Fibroblast of skin of left biceps (primary cell): Measurements from ENCODE around the gene SCT.

Experiments used
- DNase-seq, 2 experiments: peaks; one replicate each; pipeline ENCODE4 v3.0.0-alpha.2; 2013; ENCODE audit warnings: low read depth in 2 of 2

Gene SCT

DNA sequence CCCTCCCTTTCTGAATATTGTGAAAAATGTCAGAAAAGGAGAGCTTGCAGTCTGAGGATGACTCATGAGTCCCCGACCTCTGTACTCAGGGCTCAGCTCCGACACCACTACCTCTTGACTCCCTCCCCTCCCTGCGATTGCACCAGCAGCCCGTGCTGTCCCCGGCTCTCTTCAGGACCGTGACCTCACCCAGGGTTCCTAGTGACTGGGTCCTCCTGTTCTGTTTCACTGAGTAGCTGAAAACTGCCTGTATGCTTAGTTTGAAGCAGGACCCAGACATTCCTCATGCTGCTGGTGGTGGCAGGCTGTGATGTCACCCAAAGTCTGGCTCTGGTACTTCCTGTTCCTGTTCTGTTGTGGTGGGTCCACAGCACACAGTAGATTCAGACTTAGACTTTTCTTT is 39.0 kb downstream of the SCT start:
- DNase-seq: no peak

DNA sequence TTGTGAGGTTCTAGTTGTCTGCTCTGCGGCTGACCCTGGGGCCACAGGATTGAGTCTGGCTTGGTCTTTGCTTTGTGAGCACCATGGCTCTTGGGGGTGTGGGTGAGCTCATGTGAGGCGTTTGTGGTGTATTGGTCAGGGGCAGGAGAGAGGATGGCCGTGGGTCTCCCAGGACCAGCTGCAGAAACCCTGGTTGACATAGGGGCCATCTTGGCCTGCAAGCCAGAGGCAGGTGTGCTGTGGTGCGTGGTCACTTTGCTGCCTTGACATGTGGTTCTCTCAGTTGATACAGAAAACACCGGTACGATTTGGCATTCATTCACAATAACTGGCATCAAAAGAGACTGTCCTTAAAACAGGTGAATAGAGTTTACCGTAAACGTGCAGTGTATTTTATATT is 39.4 kb downstream of the SCT start:
- DNase-seq: no peak

DNA sequence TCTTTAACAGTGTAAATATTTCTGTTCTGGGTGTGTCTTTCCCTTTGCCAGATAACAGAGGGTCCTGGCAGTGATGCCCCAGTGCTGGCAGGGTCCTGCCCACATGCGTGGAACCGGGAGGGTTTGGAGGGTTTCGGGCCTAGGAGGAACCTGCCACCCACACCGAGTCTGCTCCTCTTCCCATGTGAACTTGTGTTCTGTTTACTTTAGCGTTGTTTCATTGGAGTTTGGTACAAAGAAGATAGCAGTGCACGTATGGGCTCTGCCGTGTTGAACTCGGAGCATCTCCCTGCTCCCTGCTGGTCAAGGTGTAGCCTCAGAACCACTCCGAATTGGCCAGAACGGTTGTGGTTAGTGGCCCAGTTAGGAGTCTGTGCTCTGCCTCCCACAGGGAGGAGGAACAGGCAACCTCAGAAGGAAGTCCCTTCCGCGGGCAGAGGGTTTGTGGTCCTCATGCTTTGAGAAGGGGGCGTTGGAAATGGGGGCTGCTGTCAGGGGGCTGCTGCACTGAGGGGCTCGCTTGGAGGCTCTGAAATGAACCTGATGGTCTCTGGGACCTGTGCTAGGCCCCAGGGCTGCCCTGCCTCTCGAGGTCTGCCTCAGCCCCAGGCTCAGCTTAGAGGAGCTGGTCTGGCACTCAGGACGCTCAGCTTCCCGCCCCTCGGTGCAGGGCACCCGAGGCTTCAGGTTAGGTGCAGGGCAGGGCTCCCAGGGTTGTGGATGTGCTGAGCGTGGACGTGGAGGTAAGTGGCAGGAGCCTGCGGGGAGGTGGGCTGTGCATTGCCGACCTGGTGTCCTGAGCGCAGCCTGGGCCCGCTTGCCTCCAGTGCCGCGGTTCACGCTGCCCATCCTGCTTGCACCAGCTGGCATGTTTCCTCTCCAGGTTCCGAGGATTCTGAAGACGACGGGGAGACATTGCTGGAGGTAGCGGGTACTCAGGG is 40.3 kb downstream of the SCT start:
- DNase-seq: no peak

DNA sequence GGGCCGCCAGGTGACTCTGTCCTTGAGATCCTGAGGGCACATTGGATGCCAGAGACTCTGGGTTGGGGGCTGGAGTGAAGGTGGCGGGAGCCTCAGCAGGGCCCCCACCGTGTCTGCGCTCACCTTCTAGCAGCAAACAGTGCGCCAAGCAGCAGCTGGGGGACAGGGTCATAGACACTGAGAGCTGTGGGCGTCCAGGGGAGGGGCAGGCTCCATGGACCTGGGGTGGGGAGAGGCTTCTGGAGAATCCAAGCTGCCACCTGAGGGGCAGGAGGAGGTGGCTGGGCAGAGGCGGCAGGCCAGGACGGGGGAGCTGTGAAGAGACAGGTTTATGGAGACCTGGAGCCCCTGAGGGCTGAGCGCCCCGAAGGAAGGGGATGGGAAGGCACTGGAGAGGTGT is 42.7 kb downstream of the SCT start:
- DNase-seq: no peak

DNA sequence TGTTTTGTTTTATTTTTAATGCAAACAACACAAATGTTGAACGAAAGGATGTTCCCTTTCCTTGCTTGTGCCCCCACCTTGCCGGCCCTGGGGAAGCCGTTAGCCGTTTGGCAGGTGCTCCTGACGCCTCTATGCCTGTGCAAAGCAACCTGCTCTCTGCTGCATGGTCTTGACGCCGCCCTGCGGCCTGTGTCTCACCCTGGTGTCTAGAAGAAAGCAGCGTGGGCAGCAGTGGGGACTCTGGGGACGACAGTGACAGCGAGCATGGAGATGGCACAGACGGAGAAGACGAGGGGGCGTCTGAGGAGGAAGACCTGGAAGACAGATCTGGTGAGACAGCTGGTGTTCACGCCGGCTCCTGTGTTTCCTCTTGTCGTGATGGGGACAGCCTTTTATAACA is 45.2 kb downstream of the SCT start:
- no peak for DNase-seq

DNA sequence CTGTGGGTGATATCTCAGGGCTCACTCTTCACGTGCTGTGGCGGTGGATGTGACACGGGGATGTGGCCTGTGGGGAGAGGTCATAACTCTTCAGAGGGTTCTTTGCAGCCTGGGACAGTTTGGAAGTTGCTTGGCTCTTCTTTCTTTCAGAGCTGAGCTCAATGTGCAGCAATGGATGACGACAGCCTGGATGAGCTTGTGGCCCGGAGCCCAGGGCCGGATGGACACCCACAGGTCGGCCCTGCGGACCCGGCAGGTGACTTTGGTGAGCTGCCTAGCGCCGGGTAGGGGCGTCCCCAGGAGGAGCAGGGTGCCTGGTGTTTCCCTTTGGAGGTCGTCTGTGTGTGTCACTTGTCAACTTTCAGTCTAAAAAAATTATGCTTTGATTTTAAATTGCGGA is 45.6 kb downstream of the SCT start:
- no peak for DNase-seq

- no peak for DNase-seq
Measured at GRCh38 chr11:579830-580601, 47.0 kb downstream of the SCT start.

GRCh38 chr11:578276-579035 is 48.5 kb downstream of the SCT start:
- DNase-seq: no peak

GRCh38 chr11:577611-577894 is 49.4 kb downstream of the SCT start:
- DNase-seq: no peak

DNA sequence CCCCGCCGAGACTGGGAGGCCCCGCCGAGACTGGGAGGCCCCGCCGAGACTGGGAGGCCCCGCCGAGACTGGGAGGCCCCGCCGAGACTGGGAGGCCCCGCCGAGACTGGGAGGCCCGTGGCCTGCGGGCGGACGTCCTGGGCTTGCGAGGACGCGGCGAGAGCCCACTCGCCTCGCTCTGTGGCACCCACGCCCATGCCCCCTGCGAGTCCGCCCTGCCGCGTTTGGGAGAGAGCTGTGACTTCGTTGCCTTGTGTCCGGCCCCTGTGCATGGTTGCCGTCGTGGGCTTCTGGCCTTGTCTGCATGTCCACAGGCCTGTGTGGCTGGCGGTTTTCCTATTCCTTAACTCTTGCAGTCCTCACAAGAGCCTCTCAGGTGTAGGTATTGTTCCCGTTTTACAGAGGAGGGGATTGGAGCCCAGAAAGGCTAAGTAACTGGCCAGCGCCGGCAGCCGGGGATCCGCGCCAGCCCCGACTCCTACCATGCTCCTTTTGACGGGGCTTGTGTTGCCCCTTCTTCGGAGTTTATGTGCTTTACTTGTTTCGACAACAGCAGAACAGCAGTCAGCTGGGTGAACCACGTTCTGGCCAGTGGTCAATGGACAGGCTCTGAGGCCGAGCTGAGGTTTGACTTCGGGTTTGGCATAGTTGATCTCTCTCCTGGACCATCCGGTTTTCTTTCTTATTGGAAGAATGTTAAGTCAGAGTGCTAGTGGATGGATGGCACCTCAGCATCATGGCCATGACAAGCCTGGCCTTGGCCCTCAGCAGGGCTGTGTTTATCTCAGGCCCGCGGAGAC is 50.0 kb downstream of the SCT start:
- DNase-seq: no peak
